Forelimb muscle (tissue), 1 donor: ENCODE data around the gene LTB4R. TPM values are rescaled to one million over a fixed set of nuclear protein-coding genes. Genes with fewer than 3 reads are reported as not detected.

ENCODE experiments used
- DNase-seq: peaks from one replicate; pipeline ENCODE4 v3.0.0-alpha.2; 2013; ENCODE audit warnings: low read depth
- polyA plus RNA-seq: library from polyadenylated mRNA; unstranded; fragments of 120-200 nt; gene quantifications from one replicate; pipeline ENCODE4 v1.2.1, GENCODE V29; 2013; ENCODE audit not compliant: insufficient read length

Gene LTB4R
- 2.1 TPM for polyA plus RNA-seq

GRCh38 chr14:24310646-24311604, at the start of gene LTB4R:
LTB4R (plus strand) TSS chr14:24311502; CDS start chr14:24315652, 4,150 bp downstream.
- no peak for DNase-seq

- no peak for DNase-seq
These were observed 49.4 kb upstream of the LTB4R start for GRCh38 chr14:24261969-24262327.

GRCh38 chr14:24262821-24263733, 48.2 kb upstream of the LTB4R start, which contains the start of gene TGM1:
TGM1 (minus strand) TSS chr14:24263177; CDS start chr14:24262352, 825 bp downstream.
- DNase-seq: no peak

- no peak for DNase-seq
These were observed 47.5 kb upstream of the LTB4R start for GRCh38 chr14:24263848-24264247.

GRCh38 chr14:24264298-24264697, 47.0 kb upstream of the LTB4R start:
- DNase-seq: no peak

GRCh38 chr14:24266344-24267244, 44.7 kb upstream of the LTB4R start:
- no peak for DNase-seq

- no peak for DNase-seq
These were observed 43.8 kb upstream of the LTB4R start for GRCh38 chr14:24267516-24267915.

- no peak for DNase-seq
These were observed 43.1 kb upstream of the LTB4R start for GRCh38 chr14:24268225-24268624.

- DNase-seq: no peak
These were observed 41.9 kb upstream of the LTB4R start for GRCh38 chr14:24269368-24269767.

- no peak for DNase-seq
These were observed 41.3 kb upstream of the LTB4R start for GRCh38 chr14:24269910-24270536.

GRCh38 chr14:24270537-24271133, 40.7 kb upstream of the LTB4R start:
- no peak for DNase-seq

- DNase-seq: peak; percentile 55
These were observed 40.0 kb upstream of the LTB4R start, which contains the start of gene RABGGTA for GRCh38 chr14:24271134-24271833. RABGGTA (minus strand) TSS chr14:24271597; CDS start chr14:24271115, 482 bp downstream.

- DNase-seq: no peak
These were observed 39.5 kb upstream of the LTB4R start for GRCh38 chr14:24271834-24272263.

- no peak for DNase-seq
These were observed 38.8 kb upstream of the LTB4R start for GRCh38 chr14:24272467-24272866.

- DNase-seq: no peak
These were observed 37.8 kb upstream of the LTB4R start for GRCh38 chr14:24273422-24273998.

- no peak for DNase-seq
These were observed 37.2 kb upstream of the LTB4R start for GRCh38 chr14:24274101-24274543.

- no peak for DNase-seq
These were observed 34.2 kb upstream of the LTB4R start for GRCh38 chr14:24277071-24277470.

- DNase-seq: no peak
These were observed 33.5 kb upstream of the LTB4R start for GRCh38 chr14:24277606-24278321.
